ENCODE data around the gene RASL12. TPM values are rescaled to one million over a fixed set of nuclear protein-coding genes. Genes with fewer than 3 reads are reported as not detected.

RASL12 gene, protein sequence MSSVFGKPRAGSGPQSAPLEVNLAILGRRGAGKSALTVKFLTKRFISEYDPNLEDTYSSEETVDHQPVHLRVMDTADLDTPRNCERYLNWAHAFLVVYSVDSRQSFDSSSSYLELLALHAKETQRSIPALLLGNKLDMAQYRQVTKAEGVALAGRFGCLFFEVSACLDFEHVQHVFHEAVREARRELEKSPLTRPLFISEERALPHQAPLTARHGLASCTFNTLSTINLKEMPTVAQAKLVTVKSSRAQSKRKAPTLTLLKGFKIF
- total RNA-seq = 10 to 100 TPM in 2 of 4 donors, 1 to 10 TPM in 2; 2.8 to 32.4 (median 8.9) TPM

DNA sequence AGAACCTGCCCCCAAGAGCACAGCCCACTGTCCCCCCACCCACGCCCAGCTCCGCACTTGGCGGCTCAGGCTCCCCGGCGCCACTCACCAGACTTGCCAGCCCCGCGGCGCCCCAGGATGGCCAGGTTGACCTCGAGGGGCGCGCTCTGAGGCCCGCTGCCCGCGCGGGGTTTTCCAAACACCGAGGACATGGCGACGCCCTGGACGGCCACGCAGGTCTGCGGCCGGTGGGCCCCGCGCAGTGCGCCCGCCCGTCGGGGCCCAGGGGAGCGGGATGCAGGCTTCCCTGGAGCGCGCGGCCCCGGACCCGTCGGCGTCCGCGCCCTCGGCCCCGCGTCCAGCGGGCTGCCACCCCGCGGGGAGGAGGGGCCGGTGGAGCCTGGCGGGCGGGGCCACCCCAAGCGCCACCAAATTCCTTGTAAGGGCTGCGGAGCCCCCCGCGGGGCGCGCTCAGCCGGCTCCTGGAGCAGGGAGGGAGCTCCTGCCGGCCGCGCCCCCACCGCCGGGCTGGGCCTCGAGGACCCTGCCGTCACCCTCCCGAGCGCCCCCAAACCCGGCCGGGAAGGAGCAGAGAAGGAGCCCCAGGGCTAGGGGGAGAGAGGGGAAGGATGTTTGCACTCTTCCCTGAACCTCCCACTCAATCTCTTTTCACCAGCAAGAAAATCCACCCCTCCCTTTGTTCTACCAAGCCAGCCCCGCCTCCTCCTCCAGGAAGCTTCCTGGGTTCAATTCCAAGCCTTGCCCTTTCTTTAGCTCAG is at the start of gene RASL12:
RASL12 (minus strand) TSS at position 347 of the 758 bp plus-strand sequence; CDS start at position 191, 156 bp downstream.
- H3K4me3 ChIP-seq = peak within 1 kb of the TSS; percentile 34 to 80 (median 50)
- WGBS, 2 donors = 6 to 11% methylated on average over 17 of the region's 66 CpGs
- TF ChIP-seq, protein P1, sequence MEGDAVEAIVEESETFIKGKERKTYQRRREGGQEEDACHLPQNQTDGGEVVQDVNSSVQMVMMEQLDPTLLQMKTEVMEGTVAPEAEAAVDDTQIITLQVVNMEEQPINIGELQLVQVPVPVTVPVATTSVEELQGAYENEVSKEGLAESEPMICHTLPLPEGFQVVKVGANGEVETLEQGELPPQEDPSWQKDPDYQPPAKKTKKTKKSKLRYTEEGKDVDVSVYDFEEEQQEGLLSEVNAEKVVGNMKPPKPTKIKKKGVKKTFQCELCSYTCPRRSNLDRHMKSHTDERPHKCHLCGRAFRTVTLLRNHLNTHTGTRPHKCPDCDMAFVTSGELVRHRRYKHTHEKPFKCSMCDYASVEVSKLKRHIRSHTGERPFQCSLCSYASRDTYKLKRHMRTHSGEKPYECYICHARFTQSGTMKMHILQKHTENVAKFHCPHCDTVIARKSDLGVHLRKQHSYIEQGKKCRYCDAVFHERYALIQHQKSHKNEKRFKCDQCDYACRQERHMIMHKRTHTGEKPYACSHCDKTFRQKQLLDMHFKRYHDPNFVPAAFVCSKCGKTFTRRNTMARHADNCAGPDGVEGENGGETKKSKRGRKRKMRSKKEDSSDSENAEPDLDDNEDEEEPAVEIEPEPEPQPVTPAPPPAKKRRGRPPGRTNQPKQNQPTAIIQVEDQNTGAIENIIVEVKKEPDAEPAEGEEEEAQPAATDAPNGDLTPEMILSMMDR (IDR thresholded peaks at IDR 0.05) = no peak
- peak in 1 of 4 donors; percentile 56 for TF ChIP-seq POLR2A (IDR thresholded peaks at IDR 0.05)
- intact Hi-C loops (cut with DNase I) = no loop called here
- no peaks in the 10 kb centered on the region for H3K9me3 ChIP-seq
- peak within 1 kb of the TSS; percentile 79 to 97 (median 86) for H3K27ac ChIP-seq
- H3K4me1 ChIP-seq = peaks cover 6 to 89% (median 24%) of the 10 kb centered on the region in 3 donors
- H3K36me3 ChIP-seq = no peaks in the 10 kb centered on the region
- DNase-seq = no peak
- peaks cover 0 to 36% (median 0%) of the 10 kb centered on the region in 4 donors for H3K27me3 ChIP-seq

DNA sequence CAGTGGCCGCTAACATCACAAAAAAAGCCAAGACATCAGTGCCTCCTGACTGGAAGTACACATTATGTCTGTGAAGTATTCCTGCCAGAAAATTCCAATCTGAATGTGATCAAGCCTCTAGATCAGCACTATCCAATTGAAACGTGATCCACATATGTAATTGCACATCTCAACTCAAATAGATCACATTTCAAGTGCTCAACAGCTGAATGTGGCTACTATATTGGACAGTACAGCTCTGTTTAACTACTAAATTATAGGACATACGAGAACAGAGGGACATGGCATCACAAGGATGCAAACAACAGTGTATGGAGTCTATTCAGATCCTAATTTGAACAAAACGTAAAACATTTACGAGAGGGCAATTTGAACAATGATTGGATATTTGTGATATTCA is 47.8 kb upstream of the RASL12 start:
- no peak for DNase-seq
- Histone ChIP-seq H3K27ac (no peak overlapping the region), H3K4me3 (no peak overlapping the region), H3K9me3 (no peaks in the 10 kb centered on the region), H3K36me3 (peaks cover 0 to 98% (median 42%) of the 10 kb centered on the region in 3 donors), H3K4me1 (peaks cover 0 to 8% (median 0%) of the 10 kb centered on the region in 3 donors), H3K27me3 (no peaks in the 10 kb centered on the region)
- intact Hi-C loops (cut with DNase I) = no loop called here
- WGBS, 2 donors = 81 to 83% methylated on average over 5 of the region's 5 CpGs
- TF ChIP-seq, protein P1 (IDR thresholded peaks at IDR 0.05) = no peak
- no peak for TF ChIP-seq POLR2A (IDR thresholded peaks at IDR 0.05)

DNA sequence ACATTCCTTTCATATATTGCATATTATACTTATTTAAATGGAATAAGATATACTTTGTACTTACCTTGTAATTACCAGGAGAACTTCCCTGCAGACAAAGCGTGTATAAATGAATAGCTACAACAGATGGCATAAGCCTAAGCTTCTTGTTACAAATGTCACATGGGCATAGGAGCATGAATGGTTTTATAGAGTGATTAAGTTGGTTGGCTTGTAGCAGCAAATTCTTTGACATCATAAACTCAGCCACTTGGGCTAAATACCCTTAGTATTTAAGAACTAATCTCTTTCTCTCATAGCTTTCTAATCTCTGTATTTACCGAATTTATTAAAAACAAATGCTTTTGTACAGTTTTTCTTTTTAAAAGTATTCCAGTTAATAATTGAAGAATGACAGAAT is 47.3 kb upstream of the RASL12 start, which contains the start of gene UBAP1L:
UBAP1L (minus strand) TSS at position 115 of the 400 bp plus-strand sequence. CDS start 8,985 bp downstream, outside the sequence.
- 81 to 84% methylated on average over 2 of the region's 2 CpGs for WGBS, 2 donors
- no peaks in the 10 kb centered on the region for H3K9me3 ChIP-seq
- H3K4me3 ChIP-seq = no peak within 1 kb of the TSS
- H3K4me1 ChIP-seq = peaks cover 0 to 12% (median 0%) of the 10 kb centered on the region in 3 donors
- H3K27me3 ChIP-seq = no peaks in the 10 kb centered on the region
- no peak within 1 kb of the TSS for H3K27ac ChIP-seq
- no peak for DNase-seq
- H3K36me3 ChIP-seq = peaks cover 0 to 94% (median 40%) of the 10 kb centered on the region in 3 donors
- TF ChIP-seq POLR2A (IDR thresholded peaks at IDR 0.05) = no peak
- TF ChIP-seq, protein P1 (IDR thresholded peaks at IDR 0.05) = no peak
- intact Hi-C loops (cut with DNase I) = no loop called here

DNA sequence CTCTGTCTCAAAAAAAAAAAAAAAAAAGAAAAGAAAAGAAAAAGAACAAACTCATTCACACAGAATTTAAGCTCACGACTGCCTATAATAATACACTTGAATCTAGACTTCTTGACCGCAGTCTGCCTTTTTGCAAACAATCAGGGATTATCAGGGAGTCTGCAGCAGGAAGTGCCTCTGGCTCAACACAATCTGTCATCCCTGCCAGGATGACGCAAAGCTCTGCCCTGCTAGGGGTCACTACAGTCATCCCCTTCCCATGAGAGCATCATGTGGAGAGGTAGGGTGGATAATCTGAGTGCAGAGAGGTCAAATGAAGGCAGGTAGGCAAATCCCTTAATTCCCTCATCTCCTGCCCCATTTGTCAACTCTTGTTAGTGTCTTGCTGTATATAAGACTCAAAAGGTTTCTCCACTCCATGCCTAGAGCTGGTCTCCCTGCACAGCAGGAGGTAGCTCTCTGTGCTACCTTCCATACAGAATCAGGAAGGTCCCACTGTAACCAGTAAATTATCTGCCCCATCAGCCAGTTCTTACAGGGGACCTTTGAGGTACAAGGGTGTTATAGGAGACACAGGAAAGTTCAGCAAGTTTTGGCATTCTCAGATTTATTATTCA is 43.0 kb upstream of the RASL12 start:
- TF ChIP-seq POLR2A (IDR thresholded peaks at IDR 0.05) = no peak
- TF ChIP-seq, protein P1 (IDR thresholded peaks at IDR 0.05) = no peak

More for the DNA sequence above, 43.0 kb upstream of the RASL12 start:
- Histone ChIP-seq H3K36me3 (peaks cover 0 to 73% (median 14%) of the 10 kb centered on the region in 3 donors), H3K27ac (peak overlapping the region in 2 of 4 donors; percentile 25 to 59), H3K27me3 (no peaks in the 10 kb centered on the region), H3K9me3 (no peaks in the 10 kb centered on the region), H3K4me3 (no peak overlapping the region), H3K4me1 (peaks cover 0 to 17% (median 0%) of the 10 kb centered on the region in 3 donors)
- intact Hi-C loops (cut with DNase I) = no loop called here
- DNase-seq = no peak
- 31 to 39% methylated on average over 3 of the region's 3 CpGs for WGBS, 2 donors

All from esophagus squamous epithelium (tissue), 5 donors.